BLaER1 (cell line): ENCODE measurements around the gene CCDC32.

Experiments
- H3K27ac ChIP-seq: shearing (Covaris generic); formaldehyde crosslinking; 2 replicates; pipeline ENCODE4 v1.8.1; 2022
- H3K27me3 ChIP-seq: shearing (Covaris generic); formaldehyde crosslinking; 2 replicates; pipeline ENCODE4 v1.8.1; 2022
- H3K36me3 ChIP-seq: shearing (Covaris generic); formaldehyde crosslinking; 2 replicates; pipeline ENCODE4 v1.8.1; 2022
- H3K4me1 ChIP-seq: shearing (Covaris generic); formaldehyde crosslinking; 2 replicates; pipeline ENCODE4 v1.8.1; 2022
- H3K4me2 ChIP-seq: shearing (Covaris generic); formaldehyde crosslinking; 2 replicates; pipeline ENCODE4 v1.8.1; 2022
- H3K4me3 ChIP-seq: shearing (Covaris generic); formaldehyde crosslinking; 2 replicates; pipeline ENCODE4 v1.8.1; 2022
- H3K9ac ChIP-seq: shearing (Covaris generic); formaldehyde crosslinking; 2 replicates; pipeline ENCODE4 v1.8.1; 2022
- H3K9me3 ChIP-seq: shearing (Covaris generic); formaldehyde crosslinking; 2 replicates; pipeline ENCODE4 v1.8.1; 2022
- H4K20me1 ChIP-seq: shearing (Covaris generic); formaldehyde crosslinking; 2 replicates; pipeline ENCODE4 v1.8.1; 2022
- Cebpa-rat ChIP-seq: shearing (Covaris generic); IDR thresholded peaks from 2 replicates; pipeline ENCODE4 v1.8.1; 2022

The CCDC32 gene

DNA sequence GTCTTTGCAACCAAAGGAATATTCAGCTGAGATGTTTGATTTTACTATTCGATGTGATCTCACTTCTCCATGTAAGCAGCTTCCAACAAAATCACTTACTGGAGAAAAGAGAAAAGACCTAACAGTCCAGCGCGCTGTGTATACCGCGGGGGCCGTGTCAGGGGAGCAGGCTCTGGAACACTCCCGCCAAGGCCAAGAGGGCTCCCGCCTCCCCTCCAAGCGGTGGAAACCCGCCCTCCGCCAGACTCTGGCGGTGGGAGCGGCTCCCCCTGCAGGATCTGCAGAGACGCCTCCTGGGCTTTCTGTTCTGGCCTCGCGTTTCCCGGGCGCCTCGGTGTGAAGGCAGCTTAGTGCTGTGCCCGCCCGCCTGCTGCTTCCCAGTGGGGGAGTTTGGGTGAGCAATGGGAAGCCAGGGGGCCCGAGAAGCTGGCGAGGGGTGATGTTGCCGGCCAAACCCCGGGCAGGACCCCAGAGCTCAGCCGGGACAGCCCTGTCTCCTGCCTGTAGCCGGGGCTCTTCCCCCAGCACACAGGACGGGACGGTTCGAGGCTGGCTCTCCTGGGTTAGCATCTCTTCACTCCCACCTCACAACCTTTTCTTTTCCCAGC lies 57.8 kb downstream of the CCDC32 start:
- Histone ChIP-seq H4K20me1 (peaks cover 19% of the 10 kb centered on the region), H3K27me3 (peaks cover 42% of the 10 kb centered on the region), H3K4me3 (no peak overlapping the region), H3K4me1 (peaks cover 21% of the 10 kb centered on the region), H3K9ac (no peak overlapping the region), H3K36me3 (no peaks in the 10 kb centered on the region), H3K4me2 (peak overlapping the region; percentile 65), H3K27ac (no peak overlapping the region), H3K9me3 (no peaks in the 10 kb centered on the region)
- TF ChIP-seq Cebpa-rat, result no peak
